WTC11 (cell line): ENCODE results near the gene SLC35F4.

Experiments used
- CREB1 ChIP-seq: sonication (generic); formaldehyde crosslinking; IDR thresholded peaks from 2 replicates; pipeline ENCODE4 v1.8.0; 2023; ENCODE audit warnings: mild to moderate bottlenecking, missing genetic modification reagents
- NFE2L1 ChIP-seq: sonication (generic); formaldehyde crosslinking; IDR thresholded peaks from 2 replicates; pipeline ENCODE4 v1.8.1; 2023; ENCODE audit warnings: missing genetic modification reagents
- NR2C2 ChIP-seq: sonication (generic); formaldehyde crosslinking; IDR thresholded peaks from 2 replicates; pipeline ENCODE4 v1.8.0; 2022; ENCODE audit warnings: mild to moderate bottlenecking, missing genetic modification reagents
- SP1 ChIP-seq: sonication (generic); formaldehyde crosslinking; conservative IDR thresholded peaks from 2 replicates; pipeline ENCODE4 v1.8.1; 2022; ENCODE audit warnings: missing genetic modification reagents
- TF ChIP-seq, protein P1 (sequence below): fragments of 200-600 bp; IDR thresholded peaks from 2 replicates; pipeline ENCODE4 v1.8.0; 2022; ENCODE audit warnings: antibody characterized with exemption
- TF ChIP-seq, protein P2 (sequence below): sonication (generic); formaldehyde crosslinking; IDR thresholded peaks from 2 replicates; pipeline ENCODE4 v1.8.0; 2022; ENCODE audit warnings: mild to moderate bottlenecking, missing genetic modification reagents
- TF ChIP-seq, protein P3 (sequence below): sonication (generic); formaldehyde crosslinking; conservative IDR thresholded peaks from 2 replicates; pipeline ENCODE4 v1.8.1; 2022; ENCODE audit warnings: mild to moderate bottlenecking, missing genetic modification reagents
- TF ChIP-seq, protein P4 (sequence below): sonication (generic); formaldehyde crosslinking; IDR thresholded peaks from 2 replicates; pipeline ENCODE4 v1.8.0; 2022; ENCODE audit warnings: mild to moderate bottlenecking, missing genetic modification reagents

DNA sequence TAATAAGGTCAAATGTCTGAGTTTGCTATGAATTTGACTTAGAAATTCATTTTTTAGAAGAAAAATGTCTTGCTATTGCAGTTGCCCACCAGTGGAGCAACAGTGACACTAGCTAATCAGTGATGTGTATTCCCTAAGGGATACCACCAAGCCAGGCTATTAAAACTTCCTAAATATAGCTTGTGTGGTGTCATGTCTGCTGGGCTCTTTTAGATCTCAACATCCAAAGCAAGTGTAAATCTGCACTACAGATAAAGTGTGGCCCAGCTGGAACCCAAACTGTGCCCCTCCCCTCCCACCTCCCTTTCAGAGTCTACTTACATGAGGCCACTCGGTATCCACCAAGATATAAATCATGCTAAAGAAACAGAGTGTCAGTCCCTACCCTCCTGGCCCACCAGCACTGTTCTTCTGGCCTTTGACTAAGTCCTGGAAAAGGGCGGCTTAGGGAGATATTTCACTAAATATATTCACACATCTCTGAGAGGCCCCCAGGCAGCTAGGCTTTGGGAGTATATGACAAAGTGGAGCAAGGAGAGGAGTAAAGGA, 53.8 kb downstream of the SLC35F4 start:
- TF ChIP-seq, protein P1, sequence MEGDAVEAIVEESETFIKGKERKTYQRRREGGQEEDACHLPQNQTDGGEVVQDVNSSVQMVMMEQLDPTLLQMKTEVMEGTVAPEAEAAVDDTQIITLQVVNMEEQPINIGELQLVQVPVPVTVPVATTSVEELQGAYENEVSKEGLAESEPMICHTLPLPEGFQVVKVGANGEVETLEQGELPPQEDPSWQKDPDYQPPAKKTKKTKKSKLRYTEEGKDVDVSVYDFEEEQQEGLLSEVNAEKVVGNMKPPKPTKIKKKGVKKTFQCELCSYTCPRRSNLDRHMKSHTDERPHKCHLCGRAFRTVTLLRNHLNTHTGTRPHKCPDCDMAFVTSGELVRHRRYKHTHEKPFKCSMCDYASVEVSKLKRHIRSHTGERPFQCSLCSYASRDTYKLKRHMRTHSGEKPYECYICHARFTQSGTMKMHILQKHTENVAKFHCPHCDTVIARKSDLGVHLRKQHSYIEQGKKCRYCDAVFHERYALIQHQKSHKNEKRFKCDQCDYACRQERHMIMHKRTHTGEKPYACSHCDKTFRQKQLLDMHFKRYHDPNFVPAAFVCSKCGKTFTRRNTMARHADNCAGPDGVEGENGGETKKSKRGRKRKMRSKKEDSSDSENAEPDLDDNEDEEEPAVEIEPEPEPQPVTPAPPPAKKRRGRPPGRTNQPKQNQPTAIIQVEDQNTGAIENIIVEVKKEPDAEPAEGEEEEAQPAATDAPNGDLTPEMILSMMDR = no peak
- TF ChIP-seq, protein P2, sequence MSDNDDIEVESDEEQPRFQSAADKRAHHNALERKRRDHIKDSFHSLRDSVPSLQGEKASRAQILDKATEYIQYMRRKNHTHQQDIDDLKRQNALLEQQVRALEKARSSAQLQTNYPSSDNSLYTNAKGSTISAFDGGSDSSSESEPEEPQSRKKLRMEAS = no peak
- no peak for TF ChIP-seq SP1 (CRISPR knock-in tag)
- no peak for TF ChIP-seq NR2C2 (CRISPR knock-in tag)
- TF ChIP-seq, protein P3, sequence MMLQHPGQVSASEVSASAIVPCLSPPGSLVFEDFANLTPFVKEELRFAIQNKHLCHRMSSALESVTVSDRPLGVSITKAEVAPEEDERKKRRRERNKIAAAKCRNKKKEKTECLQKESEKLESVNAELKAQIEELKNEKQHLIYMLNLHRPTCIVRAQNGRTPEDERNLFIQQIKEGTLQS (CRISPR knock-in tag) = no peak
- TF ChIP-seq CREB1 (CRISPR knock-in tag) = no peak
- TF ChIP-seq, protein P4, sequence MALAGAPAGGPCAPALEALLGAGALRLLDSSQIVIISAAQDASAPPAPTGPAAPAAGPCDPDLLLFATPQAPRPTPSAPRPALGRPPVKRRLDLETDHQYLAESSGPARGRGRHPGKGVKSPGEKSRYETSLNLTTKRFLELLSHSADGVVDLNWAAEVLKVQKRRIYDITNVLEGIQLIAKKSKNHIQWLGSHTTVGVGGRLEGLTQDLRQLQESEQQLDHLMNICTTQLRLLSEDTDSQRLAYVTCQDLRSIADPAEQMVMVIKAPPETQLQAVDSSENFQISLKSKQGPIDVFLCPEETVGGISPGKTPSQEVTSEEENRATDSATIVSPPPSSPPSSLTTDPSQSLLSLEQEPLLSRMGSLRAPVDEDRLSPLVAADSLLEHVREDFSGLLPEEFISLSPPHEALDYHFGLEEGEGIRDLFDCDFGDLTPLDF = no peak
- TF ChIP-seq NFE2L1 (CRISPR knock-in tag) = no peak
